Gastrocnemius medialis (tissue), 4 donors: ENCODE results near the gene ALK. TPM values are rescaled to one million over a fixed set of nuclear protein-coding genes. Genes with fewer than 3 reads are reported as not detected.

ENCODE experiments used
- ATAC-seq, 2 donors: fragments of 150-250 bp; one replicate each; pipeline ENCODE4 v1.9.1; 2016
- DNase-seq, 2 donors: peaks; one replicate each; pipeline ENCODE4 v3.0.0-alpha.2; 2019
- H3K27ac ChIP-seq, 4 donors: fragments of 200-600 bp; sonication (generic); 1 replicate in 1 of 4; 2 replicates in 3 of 4; pipeline ENCODE4 v1.5.1; 2016 to 2018; ENCODE audit warnings: mild to moderate bottlenecking in 2 of 4, moderate library complexity in 1 of 4
- H3K27me3 ChIP-seq, 3 donors: fragments of 200-600 bp; sonication (generic) in 2 of 3; 1 replicate in 1 of 3; 2 replicates in 2 of 3; pipeline versions ENCODE4 v1.5.1 to v1.6.0; 2016 to 2019; ENCODE audit warnings: mild to moderate bottlenecking in 1 of 3, moderate library complexity in 1 of 3
- H3K36me3 ChIP-seq, 2 donors: fragments of 200-600 bp; sonication (generic) in 1 of 2; one replicate each; pipeline ENCODE4 v1.5.1; 2017 to 2018
- H3K4me1 ChIP-seq, 2 donors: fragments of 200-600 bp; sonication (generic) in 1 of 2; one replicate each; pipeline ENCODE4 v1.5.1; 2016 to 2017; ENCODE audit warnings: mild to moderate bottlenecking in 2 of 2
- H3K4me3 ChIP-seq, 4 donors: fragments of 200-600 bp; sonication (generic) in 3 of 4; 1 replicate in 1 of 4; 2 replicates in 3 of 4; pipeline ENCODE4 v1.5.1; 2016 to 2019; ENCODE audit warnings: mild to moderate bottlenecking in 2 of 4
- H3K9me3 ChIP-seq, 3 donors: fragments of 200-600 bp; sonication (generic) in 2 of 3; 1 replicate in 1 of 3; 2 replicates in 2 of 3; pipeline ENCODE4 v1.5.1; 2016 to 2019
- POLR2A ChIP-seq, 2 donors: fragments of 450-650 bp; IDR thresholded peaks; one replicate each; pipeline ENCODE4 v1.6.1; 2017; ENCODE audit warnings: antibody characterized with exemption in 2 of 2, mild to moderate bottlenecking in 2 of 2, moderate library complexity in 2 of 2
- in situ Hi-C, 4 donors: fragments of 200-750 bp; cut with MboI; loops; one replicate each; pipeline versions ENCODE4 v1.15.0 to v1.8.0; 2017; ENCODE audit warnings: low sequenced_read_pairs in 4 of 4
- intact Hi-C: fragments of 100-400 bp; cut with DNase I; formaldehyde crosslinking; loops from one replicate; pipeline ENCODE4 v1.15.1; 2023; ENCODE audit warnings: low total_unique reads
- total RNA-seq, 4 donors: library from RNA; depleted of rRNA; stranded (reverse); fragments of >200 nt; gene quantifications; one replicate each; pipeline versions ENCODE4 v1.1.0 to v1.2.3, GENCODE V29; 2016
- TF ChIP-seq, protein P1 (sequence below), 5 experiments: fragments of 450-650 bp in 3 of 5; fragments of 200-600 bp in 2 of 5; sonication (generic) in 2 of 5; IDR thresholded peaks in 4 of 5; conservative IDR thresholded peaks in 1 of 5; 1 replicate in 4 of 5; 2 replicates in 1 of 5; pipeline ENCODE4 v1.5.1; 2016 to 2019; ENCODE audit warnings: antibody characterized with exemption in 5 of 5, mild to moderate bottlenecking in 3 of 5, moderate library complexity in 3 of 5

Gene ALK
- not detected for total RNA-seq

DNA sequence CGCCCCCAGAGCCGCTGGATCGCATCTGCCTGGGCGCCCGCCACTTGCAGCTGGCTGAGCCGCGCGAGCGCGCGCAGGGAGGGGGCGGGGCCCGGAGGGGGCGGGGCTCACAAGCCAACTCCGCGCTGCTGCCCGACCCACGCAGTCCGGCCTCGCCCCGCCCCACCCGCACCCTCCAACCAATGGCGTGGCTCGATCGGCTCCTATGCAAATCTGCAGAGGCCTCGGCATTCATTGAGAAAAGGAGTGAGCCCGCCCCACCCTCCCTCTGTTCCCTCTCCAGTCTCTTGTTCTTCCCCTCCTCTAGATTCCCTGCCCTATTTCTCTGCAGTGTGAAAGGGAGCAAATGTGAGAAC, at the start of gene ALK:
ALK (minus strand) TSS at position 27 of the 356 bp plus-strand sequence. CDS start 927 bp downstream, outside the sequence.
- peaks cover 10 to 12% of the 10 kb centered on the region in 2 donors for H3K4me1 ChIP-seq
- peak; percentile 95 for ATAC-seq
- intact Hi-C loops: loop anchor here (5.0 kb wide), 1 partner anchor 196 kb away; no protein-coding TSS in a partner anchor
- peak; percentile 78 to 80 for DNase-seq
- H3K9me3 ChIP-seq: no peaks in the 10 kb centered on the region
- no peaks in the 10 kb centered on the region for H3K36me3 ChIP-seq
- no peak for TF ChIP-seq POLR2A (IDR thresholded peaks at IDR 0.05)
- H3K27ac ChIP-seq: no peak within 1 kb of the TSS
- peaks cover 44 to 73% (median 54%) of the 10 kb centered on the region in 3 donors for H3K27me3 ChIP-seq
- H3K4me3 ChIP-seq: peak within 1 kb of the TSS; percentile 40 to 49 (median 45)
- in situ Hi-C loops: no loop called here

DNA sequence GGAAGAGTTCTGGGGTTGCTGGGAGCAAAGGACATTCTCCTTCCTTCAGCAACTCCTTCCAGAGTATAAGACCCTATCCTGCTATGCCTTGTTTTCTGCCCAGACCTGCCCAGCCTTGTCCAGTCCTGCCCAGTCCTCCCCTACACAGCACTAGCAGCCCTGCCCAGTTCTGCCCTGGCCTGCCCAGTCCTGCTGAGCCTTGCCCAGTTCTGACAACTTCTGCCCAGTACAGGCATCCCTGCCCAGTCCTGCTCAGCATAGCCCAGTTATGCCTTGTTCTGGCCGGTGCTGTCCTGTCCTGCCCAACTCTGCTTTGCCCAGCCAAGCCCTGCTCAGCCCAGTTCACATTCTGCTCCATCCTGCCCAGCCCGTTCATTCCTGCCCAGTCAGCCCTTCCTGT, 44.9 kb upstream of the ALK start:
- Histone ChIP-seq H3K27ac (no peak overlapping the region), H3K36me3 (no peaks in the 10 kb centered on the region), H3K4me1 (no peaks in the 10 kb centered on the region), H3K9me3 (no peaks in the 10 kb centered on the region), H3K4me3 (no peak overlapping the region), H3K27me3 (peaks cover 0 to 9% (median 7%) of the 10 kb centered on the region in 3 donors)
- TF ChIP-seq POLR2A (IDR thresholded peaks at IDR 0.05): no peak
- TF ChIP-seq, protein P1, sequence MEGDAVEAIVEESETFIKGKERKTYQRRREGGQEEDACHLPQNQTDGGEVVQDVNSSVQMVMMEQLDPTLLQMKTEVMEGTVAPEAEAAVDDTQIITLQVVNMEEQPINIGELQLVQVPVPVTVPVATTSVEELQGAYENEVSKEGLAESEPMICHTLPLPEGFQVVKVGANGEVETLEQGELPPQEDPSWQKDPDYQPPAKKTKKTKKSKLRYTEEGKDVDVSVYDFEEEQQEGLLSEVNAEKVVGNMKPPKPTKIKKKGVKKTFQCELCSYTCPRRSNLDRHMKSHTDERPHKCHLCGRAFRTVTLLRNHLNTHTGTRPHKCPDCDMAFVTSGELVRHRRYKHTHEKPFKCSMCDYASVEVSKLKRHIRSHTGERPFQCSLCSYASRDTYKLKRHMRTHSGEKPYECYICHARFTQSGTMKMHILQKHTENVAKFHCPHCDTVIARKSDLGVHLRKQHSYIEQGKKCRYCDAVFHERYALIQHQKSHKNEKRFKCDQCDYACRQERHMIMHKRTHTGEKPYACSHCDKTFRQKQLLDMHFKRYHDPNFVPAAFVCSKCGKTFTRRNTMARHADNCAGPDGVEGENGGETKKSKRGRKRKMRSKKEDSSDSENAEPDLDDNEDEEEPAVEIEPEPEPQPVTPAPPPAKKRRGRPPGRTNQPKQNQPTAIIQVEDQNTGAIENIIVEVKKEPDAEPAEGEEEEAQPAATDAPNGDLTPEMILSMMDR (IDR thresholded peaks at IDR 0.05 in 4 of 5, conservative IDR thresholded peaks at IDR 0.05 in 1 of 5): no peak
- no peak for ATAC-seq
- intact Hi-C loops (no loop called here), in situ Hi-C loops (no loop called here)
- no peak for DNase-seq

DNA sequence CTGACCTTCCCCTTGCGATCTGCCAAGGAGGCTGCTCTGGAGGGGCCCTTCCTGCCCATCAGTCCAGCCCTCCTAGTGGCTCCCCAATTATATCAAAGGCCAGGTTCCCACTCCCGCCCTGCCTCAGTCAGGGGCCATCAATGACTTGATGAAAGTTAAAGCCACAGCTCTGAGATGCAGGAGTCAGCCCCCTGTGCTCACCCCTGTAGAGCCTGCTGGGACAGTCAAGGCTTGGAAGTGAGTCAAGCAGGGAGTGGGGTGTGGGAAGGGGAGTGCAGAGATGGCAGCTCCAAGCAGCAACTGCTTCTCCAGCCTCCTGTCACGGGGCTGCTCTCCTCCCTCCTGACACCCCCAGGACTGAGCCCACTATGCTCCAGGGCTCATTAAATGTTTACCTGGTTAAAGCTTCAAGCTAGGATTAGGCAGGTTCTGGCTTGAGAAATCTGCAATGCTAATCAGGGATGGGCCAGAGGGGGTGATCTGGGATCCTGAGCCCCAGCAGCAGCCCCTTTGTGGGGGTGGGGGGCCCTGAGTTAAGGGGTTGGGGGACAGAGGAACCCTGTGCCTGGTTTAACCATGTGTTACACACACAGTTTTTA, 42.7 kb upstream of the ALK start:
- in situ Hi-C loops: no loop called here
- TF ChIP-seq, protein P1 (IDR thresholded peaks at IDR 0.05 in 4 of 5, conservative IDR thresholded peaks at IDR 0.05 in 1 of 5): no peak
- no peak for TF ChIP-seq POLR2A (IDR thresholded peaks at IDR 0.05)
- Histone ChIP-seq H3K9me3 (no peaks in the 10 kb centered on the region), H3K27me3 (peaks cover 0 to 13% (median 7%) of the 10 kb centered on the region in 3 donors), H3K4me3 (no peak overlapping the region), H3K36me3 (no peaks in the 10 kb centered on the region), H3K4me1 (no peaks in the 10 kb centered on the region), H3K27ac (no peak overlapping the region)
- ATAC-seq: no peak
- intact Hi-C loops: no loop called here
- DNase-seq: no peak

DNA sequence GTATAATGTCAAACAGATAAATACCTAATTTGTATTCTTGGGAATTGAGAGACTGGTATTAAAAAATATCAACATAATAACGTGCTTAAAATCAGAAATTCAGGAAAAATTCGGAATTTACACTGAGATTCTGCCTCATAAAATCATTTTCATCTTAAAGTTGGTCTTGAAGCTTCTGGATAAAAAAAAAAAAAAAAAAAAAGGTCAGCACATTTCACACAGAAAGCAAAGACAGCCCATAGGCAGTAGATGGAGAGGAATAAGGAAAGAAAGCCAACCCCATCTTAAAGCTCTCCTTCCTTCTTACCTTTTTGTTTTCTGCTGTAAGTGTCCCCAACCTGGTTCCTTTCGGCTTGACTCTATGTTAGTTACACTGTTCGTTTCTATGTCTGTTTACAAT, 41.5 kb upstream of the ALK start:
- intact Hi-C loops: no loop called here
- in situ Hi-C loops: no loop called here
- H3K9me3 ChIP-seq: no peaks in the 10 kb centered on the region
- H3K27ac ChIP-seq: no peak overlapping the region
- no peaks in the 10 kb centered on the region for H3K4me1 ChIP-seq
- H3K36me3 ChIP-seq: no peaks in the 10 kb centered on the region
- no peak overlapping the region for H3K4me3 ChIP-seq
- TF ChIP-seq POLR2A (IDR thresholded peaks at IDR 0.05): no peak
- TF ChIP-seq, protein P1 (IDR thresholded peaks at IDR 0.05 in 4 of 5, conservative IDR thresholded peaks at IDR 0.05 in 1 of 5): no peak
- ATAC-seq: no peak
- no peak for DNase-seq
- H3K27me3 ChIP-seq: peaks cover 6 to 13% (median 10%) of the 10 kb centered on the region in 3 donors

DNA sequence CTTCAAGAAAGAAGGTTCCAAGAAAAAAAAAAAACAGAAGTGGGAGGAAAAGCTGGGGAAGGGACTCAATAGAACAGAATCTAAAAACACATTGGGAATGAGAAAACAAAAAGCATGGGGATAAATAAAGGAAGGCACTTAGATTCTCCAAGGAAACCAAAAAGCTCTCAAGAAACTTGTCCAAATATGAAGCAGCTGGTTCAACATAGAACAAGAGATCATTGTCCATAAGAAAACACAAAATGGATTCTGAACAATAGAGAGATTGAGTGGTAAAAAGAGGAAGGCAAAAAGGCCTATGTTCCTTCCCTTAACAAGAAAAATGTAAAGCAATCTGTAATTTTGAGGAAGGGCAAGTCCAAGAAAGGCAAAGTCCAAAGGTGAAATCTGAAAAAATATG, 32.9 kb upstream of the ALK start:
- TF ChIP-seq, protein P1 (IDR thresholded peaks at IDR 0.05 in 4 of 5, conservative IDR thresholded peaks at IDR 0.05 in 1 of 5): no peak
- no peak for TF ChIP-seq POLR2A (IDR thresholded peaks at IDR 0.05)
- Histone ChIP-seq H3K9me3 (no peaks in the 10 kb centered on the region), H3K36me3 (no peaks in the 10 kb centered on the region), H3K27ac (no peak overlapping the region), H3K27me3 (peaks cover 0 to 6% (median 4%) of the 10 kb centered on the region in 3 donors), H3K4me1 (no peaks in the 10 kb centered on the region), H3K4me3 (no peak overlapping the region)
- in situ Hi-C loops (no loop called here), intact Hi-C loops (no loop called here)
- ATAC-seq: no peak
- no peak for DNase-seq
